NCI-H748 (cell line): Measurements from ENCODE around the gene LENG8.
A peak's percentile ranks its signal among the peaks of the same experiment; 100 is the strongest.
"Not testable (repeated sequence)": the region's sequence is repeated elsewhere in the genome, so short reads cannot be mapped to it uniquely, and the experiment has no call there.

ENCODE experiments used
- DNase-seq: peaks from one replicate; lab custom pipeline; 2025; ENCODE audit not compliant: unreplicated experiment; lab: John Stamatoyannopoulos, UW

LENG8 gene

DNA sequence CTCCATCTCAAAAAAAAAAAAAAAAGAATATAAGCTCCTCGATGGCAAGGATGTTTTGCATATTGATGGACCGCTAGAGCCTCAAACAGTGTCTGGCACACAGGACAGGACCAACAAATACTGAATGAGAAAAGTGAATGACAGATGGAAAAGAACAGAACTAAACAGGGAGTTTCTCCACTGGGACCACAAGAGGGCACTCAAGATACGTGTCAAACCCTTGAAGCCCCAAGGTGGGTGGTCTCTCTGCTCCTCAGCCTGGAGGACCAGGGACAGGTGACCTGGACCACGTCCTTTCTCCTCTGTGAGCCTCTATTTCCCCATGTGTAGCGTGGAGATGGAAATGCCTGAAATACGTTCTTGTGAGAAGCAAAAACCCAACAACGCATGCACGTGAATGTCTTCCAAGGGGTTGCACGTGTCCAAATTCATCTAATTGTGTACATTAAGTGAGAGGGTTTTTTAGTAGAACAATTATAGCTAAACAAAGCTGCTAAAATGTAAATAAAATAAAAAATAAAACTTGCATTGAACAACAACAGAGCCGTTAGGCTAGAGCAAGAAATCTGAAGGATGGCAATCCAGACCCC lies 29.8 kb downstream of the LENG8 start:
- DNase-seq, result peak; percentile 68

DNA sequence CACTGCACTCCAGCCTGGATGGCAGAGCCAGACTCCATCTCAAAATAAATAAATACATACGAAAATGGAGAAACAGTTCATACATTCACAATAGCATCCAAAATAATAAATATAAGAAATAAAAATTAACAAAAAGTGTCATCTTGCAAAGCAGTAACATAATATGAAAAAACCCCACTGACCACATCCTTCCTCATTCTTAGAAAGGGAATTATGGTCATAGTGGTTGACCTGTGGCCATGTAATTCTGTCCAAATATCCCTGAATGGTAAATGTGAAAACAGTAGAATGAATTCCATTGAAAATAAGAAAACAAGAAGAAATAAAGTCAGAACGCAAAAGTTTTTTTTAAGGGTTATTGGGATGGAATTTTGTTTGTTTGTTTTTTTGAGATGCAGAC lies 31.1 kb downstream of the LENG8 start:
- no peak for DNase-seq

DNA sequence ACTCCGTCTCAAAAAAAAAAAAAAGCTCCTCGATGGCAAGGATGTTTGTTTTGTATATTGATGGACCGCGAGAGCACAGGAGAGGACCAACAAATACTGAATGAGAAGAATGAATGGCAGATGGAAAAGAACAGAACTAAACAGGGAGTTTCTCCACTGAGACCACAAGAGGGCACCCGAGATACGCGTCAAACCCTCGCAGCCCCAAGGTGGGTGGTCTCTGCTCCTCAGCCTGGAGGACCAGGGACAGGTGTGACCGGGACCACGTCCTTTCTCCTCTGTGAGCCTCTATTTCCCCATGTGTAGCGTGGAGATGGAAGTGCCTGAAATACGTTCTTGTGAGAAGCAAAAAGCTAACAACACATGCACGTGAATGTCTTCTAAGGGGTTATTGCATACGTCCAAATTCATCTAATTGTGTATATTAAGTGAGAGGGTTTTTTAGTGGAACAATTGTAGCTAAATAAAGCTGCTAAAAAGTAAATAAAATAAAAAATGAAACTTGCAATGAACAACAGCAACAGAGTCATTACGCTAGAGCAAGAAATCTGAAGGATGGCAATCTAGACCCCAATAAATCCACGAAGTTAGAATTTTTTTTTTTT lies 32.4 kb downstream of the LENG8 start:
- peak; percentile 71 for DNase-seq

DNA sequence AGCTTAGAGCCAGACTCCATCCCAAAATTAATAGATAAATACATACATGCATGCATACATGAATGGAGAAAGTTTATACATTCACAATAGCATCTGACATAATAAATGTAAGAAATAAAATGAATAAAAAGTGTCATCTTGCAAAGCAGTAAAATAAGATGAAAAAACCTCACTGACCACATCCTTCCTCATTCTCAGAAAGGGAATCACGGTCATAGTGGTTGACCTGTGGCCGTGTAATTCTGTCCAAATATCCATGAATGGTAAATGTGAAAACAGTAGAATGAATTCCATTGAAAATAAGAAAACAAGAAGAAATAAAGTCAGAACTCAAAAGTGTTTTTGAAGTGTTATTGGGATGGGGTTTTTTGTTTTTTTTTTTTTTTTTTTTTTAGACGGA lies 33.9 kb downstream of the LENG8 start:
- DNase-seq, result no peak

DNA sequence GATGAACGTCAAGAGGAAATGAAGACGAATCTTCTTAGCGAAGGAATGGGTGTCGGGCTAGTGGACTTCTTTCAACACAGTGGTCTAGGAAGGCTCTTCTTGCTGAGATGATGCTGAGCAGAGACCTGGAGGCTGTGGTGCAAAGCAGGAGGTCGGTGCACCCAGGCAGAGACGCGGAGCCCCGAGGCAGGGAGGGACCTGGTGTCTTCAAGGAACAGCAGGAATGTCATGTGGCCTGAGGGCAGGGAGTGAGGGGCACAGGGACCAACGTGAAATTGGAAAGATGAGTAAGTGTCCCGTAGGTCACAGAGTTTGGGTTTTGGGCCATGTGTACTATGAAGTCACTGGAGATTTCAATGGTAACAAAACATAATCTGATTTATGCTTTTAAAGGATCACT lies 35.5 kb downstream of the LENG8 start:
- no peak for DNase-seq

DNA sequence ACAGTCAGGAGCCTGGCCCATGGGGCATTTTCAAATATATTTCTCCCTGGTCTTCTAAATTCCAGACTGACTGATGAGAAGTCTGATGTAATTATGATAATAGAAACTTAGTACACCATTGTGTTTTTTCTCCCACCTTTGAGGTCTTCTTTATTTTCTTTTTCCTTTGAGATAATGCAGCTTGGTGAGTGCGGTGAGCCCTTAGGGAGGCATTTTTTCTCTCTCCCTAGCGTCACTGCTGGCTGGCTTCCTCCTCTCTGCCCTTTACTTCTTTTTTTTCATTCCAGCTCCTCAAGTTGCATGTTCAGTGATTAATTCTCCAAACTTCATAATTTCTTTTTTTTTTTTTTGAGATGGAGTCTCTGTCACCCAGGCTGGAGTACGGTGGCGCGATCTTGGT lies 36.9 kb downstream of the LENG8 start:
- DNase-seq, result no peak

DNA sequence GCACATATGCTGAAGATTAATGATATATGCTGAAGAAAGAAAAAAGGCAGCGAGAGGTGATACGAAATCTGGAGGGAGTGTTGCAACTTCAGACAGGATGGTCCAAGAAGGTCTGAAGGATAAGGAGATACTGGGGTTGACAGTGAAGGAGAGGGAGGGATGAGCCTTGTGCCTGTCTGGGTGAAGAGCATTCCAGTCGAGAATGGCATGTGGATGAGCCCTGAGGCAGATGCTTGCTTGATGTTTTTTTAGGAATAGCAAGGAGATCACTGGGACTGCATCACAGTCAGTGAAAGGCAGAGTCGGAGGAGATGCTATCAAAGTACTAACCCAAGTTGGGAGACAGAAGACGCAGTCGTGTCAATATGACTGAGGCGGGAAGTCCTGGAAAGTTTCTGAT lies 40.3 kb downstream of the LENG8 start:
- no peak for DNase-seq

DNA sequence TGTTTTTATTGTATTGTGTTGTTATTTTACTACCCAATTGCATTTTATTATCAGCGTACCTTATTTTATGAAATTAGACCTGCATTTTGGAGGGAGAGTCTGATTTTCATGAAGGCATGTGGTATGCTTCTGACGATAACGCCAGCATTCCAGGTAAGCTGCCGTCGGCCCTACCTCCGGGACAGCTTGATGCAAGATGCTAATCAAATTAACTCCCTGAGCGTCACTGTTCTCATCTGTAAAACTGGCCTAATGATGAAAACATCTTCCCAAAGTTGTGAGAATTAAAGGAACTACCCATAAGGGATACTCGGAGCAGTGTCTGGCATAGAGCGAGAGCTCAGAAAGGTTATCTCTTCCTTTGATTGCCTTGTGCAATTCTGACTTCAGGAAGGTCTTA lies 40.8 kb downstream of the LENG8 start:
- no peak for DNase-seq

DNA sequence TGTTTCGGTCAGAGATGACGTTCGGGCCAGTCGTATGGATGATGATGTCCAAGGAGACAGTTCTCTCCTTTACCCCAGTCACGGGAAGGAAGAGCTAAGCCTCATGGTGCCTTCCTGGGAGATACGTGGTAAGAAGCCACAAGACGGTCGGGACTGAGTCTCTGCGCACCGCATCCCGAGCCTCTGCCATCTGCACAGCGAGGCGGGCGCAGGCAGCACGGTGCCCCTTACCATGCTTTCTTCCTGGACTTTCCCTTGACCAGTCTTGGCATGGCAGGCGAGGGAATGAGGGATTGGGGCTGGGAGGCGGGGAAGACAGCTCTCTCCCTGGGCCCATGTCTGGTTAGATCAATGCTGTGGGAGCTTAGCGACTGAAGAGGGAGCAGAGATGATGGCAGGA lies 43.6 kb downstream of the LENG8 start:
- DNase-seq, result no peak

DNA sequence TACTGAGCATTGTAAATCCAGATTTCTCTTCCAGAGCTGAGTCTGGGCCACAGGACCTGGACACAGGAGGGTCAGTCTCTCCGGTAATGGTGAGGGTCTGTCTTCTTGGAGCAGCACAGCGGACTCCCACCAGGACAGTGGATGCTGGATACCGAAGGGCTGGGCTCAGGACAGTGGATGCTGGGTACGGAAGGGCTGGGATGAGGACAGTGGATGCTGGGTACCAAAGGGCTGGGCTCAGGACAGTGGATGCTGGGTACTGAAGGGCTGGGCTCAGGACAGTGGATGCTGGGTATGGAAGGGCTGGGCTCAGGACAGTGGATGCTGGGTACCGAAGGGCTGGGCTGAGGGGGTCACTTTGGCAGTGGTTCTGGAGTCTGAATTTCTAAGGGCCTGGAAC lies 44.1 kb downstream of the LENG8 start:
- DNase-seq, result not testable (repeated sequence)

DNA sequence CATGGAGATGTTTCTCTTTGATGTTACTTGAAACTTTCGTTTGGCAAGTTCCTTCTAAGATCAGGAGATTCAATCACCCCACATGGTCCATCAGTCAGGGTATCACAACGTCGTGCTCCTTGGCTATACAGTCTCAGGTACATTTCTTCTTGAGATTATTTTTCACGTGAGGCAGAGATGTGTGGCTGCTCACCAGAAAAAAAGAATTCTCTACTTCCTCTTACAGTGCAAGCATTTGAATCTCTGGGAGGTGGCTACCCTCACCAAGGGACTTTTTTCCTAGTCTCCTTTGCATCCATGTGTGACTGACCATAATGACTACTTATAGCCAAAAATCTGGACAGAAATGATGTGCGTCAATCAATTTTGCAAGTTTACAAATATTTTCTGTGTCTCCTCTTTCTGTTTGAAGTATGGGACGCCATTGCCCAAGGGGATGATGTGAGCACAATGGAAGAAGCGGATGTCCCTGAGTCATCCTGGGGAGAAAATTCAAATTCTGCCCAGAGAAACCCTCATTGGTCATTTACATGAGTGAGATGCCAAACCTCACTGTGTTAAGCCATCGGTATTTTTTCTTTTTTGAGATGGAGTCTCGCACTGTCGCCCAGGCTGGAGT lies 45.1 kb downstream of the LENG8 start:
- no peak for DNase-seq

DNA sequence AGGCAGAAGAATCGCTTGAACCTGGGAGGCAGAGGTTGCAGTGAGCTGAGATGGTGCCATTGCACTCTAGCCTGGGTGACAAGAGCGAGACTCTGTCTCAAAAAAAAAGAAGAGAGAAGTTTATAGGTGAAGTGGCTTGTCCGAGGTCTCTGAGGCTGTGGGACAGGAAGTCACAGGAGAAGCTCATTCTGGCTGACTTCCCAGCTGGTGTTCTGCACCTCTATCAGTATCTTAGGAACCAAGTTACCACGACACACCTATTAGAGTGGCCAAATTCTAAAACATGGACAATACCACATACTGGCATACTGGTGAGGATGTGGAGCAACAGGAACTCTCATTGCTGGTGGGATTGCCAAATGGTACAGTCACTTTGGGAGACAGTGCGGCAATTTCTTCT lies 46.3 kb downstream of the LENG8 start:
- not testable (repeated sequence) for DNase-seq

DNA sequence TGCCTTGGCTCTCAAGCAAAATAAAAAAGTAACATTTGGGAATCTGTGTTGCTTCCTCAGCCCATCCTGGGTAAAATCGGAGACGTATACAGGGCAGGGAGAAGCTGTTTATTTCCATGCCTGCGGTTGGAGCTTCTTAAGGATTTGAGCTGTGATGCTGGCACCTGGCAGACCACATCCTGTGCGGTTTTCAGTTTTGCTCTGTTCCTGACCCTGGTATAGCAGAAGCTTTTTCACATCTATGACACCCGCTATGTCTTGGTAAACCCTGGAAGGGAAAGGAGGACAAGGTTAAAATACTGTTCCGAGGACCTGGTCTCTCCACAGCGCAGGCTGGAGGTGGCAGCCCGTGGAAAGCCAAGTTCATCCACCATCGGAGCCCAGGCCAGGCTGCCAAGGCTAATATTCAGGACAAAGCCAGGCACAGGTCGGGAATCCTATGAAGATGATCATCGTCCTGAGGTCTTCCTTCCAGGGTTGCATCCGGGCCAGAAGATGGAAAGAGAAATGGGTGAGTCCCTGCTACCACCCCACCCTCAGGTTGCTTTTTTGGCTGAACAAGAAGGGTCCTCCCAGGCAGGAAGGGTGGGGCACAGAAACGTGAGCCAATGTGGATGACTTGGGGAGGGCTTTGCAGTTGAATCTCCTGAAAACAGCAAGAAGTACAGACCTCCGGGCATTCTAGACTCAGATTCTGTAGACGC lies 48.9 kb downstream of the LENG8 start:
- DNase-seq, result not testable (repeated sequence)

DNA sequence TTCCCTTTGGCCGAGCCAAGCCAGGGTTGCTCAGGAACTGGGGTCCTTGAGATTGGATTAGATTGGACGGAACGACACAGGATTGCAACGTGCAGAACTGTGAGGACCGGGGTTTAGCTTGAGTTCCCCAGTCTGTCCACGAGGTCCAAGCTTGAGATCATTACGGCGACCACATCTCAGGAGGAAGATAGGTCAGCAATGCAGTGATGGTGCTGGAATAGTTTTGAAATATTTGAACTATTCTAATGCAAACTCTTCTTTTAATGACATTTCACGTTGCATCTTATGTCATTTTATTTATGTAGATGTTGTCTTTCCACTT lies 49.4 kb downstream of the LENG8 start:
- not testable (repeated sequence) for DNase-seq

DNA sequence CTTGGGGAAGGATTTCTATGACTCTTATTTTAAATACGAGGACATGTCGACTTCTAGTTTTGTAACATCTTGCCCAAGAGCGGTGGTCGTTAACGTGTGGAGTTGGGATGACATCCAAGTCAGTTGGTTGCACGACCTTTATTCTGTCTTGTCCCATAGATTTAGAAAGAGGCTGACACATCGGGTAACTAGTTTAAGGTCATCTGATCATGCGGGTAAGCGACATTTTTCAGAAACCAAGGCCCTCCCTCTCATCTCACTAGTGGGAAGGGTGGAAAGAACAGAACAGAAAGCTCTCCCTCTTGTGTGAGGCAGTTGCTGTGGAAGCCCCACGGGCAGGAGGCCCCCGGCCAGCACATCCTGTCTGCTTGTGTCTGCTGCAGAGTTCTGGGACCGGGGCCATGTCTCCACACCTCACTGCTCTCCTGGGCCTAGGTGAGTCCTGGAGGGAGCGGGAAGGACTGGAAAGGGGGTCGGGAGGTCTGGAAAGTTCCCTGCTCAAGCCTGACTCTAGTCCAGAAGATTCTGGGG lies 53.6 kb downstream of the LENG8 start, which contains the start of gene LAIR2:
LAIR2 (plus strand) TSS at position 314 of the 531 bp plus-strand sequence; CDS start at position 402, 88 bp downstream.
- no peak for DNase-seq

DNA sequence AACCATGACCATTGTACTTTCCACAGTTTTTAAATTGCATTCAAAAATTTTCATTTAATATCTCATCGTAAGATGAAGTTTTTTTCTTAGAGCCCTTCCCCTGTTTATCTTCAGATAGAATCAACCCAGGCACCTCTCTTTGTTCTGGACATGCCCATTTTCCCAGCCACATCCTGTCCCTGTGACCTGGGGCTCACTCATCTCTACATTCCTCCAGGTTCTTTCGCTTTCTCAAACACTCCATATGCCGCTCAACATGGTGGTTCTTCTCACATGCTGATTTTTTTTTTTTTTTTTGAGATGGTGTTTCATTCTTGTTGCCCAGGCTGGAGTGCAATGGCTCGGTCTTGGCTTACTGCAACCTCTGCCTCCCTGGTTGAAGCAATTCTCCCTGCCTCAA lies 56.5 kb downstream of the LENG8 start:
- DNase-seq, result not testable (repeated sequence)

DNA sequence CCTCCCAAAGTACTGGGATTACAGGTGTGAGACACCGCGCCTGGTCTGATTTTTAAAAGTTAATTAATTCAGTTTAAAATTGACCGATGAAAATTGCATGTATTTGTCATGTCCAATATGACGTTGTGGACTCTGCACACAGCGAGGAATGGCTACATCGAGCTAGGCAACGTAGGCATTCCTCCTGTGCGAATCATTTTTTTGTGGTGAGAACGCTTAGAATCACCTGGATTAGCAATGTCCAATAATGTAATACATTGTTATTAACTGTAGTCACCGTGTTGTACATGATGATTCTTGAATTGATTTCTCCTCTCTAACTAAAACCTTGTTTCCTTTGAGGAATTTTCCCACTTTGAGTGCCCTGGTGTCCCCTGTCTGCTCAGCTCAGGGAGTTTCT lies 57.1 kb downstream of the LENG8 start:
- no peak for DNase-seq

DNA sequence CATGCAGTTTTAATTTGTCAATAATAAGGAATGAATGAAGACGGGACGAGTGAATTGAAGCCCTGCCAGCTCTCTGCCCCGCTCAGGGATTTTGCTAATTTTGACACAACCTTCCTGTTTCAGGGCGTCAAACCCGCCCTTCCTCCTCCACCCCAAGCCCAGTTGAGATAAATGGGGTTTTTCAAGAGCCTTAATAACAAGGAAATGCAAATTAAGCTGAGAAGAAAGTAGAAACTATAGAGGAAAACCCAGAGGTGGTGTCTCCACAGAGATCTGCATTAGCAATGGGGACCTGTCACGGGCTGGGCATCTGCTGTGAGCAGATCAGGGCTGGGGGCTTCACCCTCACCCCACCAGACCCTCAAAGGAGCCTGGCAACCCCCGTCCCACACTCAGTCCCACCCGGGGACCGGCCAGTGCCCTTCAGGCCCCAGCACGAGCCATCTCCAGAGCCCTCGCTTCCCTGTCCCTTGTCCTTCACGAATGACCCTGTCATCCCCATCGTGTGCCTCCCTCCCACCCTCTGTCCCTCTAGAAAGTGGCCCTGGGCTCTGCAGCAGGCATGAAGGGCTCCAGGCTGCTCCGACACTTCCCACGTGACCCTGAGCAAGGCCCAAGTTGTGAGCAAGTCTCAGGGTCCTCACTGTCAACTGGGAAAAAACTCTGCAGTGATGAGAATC lies 58.2 kb downstream of the LENG8 start:
- DNase-seq, result not testable (repeated sequence)

DNA sequence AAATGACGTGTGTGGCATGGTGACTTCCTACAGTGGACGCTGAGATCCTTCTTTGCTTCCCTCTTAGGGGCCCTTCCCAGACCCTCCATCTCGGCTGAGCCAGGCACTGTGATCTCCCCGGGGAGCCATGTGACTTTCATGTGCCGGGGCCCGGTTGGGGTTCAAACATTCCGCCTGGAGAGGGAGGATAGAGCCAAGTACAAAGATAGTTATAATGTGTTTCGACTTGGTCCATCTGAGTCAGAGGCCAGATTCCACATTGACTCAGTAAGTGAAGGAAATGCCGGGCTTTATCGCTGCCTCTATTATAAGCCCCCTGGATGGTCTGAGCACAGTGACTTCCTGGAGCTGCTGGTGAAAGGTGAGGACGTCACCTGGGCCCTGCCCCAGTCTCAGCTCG lies 58.8 kb downstream of the LENG8 start:
- no peak for DNase-seq

DNA sequence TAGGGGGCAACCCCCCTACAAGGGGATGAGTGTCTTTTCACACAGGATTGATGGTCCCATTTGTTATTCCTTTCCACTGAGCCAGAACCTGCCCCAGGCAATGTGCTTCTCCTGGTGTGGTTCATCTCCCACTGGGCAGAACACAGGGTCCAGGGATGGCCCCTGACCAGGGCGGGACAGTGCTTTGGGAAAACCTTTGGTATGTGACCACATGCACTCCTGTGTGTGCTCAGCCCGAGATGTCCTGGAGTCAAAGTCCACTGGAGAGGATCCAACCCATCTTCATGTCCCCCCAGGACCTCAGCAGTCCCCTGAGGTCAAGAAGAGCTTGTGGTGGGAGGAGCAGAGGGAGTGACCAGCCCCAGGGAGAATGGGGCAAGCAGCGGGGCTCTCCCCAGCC lies 59.5 kb downstream of the LENG8 start:
- not testable (repeated sequence) for DNase-seq

DNA sequence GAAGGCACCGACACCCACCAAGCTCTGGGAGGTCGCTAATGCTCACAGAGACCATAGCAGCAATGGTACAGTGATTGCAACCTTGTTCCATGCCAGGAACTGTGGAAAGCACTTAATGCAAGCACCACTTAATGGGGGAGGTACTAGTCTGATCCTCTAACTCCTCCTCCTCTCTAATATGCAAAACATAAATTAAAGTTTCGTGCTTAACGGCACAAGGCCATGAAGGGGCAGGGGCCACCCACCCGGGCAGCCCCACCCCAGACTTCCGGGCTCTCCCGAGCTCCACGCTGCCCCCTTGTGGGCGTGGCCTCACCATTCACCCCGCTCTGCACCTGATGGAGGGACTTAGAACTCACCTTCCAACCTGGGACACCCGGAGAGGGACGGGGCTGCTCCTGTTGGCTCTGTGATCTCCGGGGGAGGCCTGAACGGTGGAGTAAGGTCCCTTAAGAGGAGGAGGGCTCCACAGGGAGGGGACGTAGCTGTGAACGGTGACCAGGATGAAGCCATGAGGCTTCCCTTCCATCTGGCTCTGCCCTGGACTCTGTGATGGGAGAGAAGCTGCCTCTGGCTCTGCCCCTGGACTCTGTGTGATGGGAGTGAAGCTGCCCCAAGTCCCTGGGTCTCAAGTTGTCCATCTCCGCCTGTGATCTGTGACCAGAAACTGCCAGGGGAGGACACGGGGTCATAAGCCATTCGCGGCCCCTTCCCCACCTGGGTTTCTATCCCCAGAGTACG lies 60.4 kb downstream of the LENG8 start:
- DNase-seq, result not testable (repeated sequence)
